ENCODE measurements around the gene SLAMF7. TPM values are rescaled to one million over a fixed set of nuclear protein-coding genes. Genes with fewer than 3 reads are reported as not detected.

SLAMF7 gene
- total and polyA plus RNA-seq, 2 donors (not counting 1 experiment from before 2014, with no cell fraction given), result 13.1 to 52.6 TPM

DNA sequence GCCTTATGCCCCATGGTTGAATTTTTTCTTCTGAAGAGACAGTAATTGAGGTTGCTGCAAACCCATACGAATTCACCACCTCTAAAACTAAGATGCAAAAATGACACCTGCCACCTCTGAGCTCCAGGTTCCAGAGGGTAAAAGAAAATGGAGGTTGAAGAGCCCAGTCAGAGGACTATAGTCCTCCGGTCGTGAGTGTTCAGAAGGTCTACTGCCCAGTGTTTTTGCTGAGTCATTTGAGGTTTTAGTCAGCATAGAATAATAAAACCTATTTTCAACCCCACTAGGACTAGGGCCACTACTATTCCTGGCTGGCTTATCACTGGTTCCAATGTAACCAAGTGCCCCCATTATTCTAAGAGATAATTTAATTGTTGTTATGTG is 12.9 kb upstream of the SLAMF7 start:
- Histone ChIP-seq H3K79me2 (ENCODE audit: control insufficient read depth, insufficient read depth, low read length) (no peaks in the 10 kb centered on the region), H3K27ac (ENCODE audit: low read length in 2 of 2) (no peak overlapping the region), H3K4me3 (ENCODE audit: control extremely low read depth in 1 of 5, extremely low read depth in 1 of 5, insufficient read depth in 1 of 5, low read depth in 2 of 5, low read length in 4 of 5) (no peak overlapping the region), H3K4me1 (ENCODE audit: control insufficient read depth in 2 of 2, insufficient read depth in 2 of 2, low read length in 2 of 2) (peaks cover 8 to 12% of the 10 kb centered on the region in 2 donors), H3K4me2 (replicated peaks; ENCODE audit: low read depth, low read length, poor library complexity, severe bottlenecking) (no peak overlapping the region), H4K20me1 (ENCODE audit: control insufficient read depth, insufficient read depth, low read length, poor library complexity, severe bottlenecking) (no peaks in the 10 kb centered on the region), H3K36me3 (replicated peaks in 1 of 2; ENCODE audit: control extremely low read depth in 1 of 2, control insufficient read depth in 1 of 2, extremely low read depth in 1 of 2, insufficient read depth in 2 of 2, low read length in 1 of 2) (no peaks in the 10 kb centered on the region), H3K9me3 (ENCODE audit: control extremely low read depth in 1 of 3, control insufficient read depth in 2 of 3, insufficient read depth in 1 of 3, low read length in 2 of 3) (no peaks in the 10 kb centered on the region), H3K9ac (ENCODE audit: low read length) (no peak overlapping the region), H3K27me3 (replicated peaks in 1 of 4; ENCODE audit: control extremely low read depth in 1 of 4, control insufficient read depth in 3 of 4, insufficient read depth in 4 of 4, low read length in 3 of 4) (no peaks in the 10 kb centered on the region), H2AFZ (ENCODE audit: insufficient read depth, low read depth, low read length, poor library complexity, severe bottlenecking) (no peak overlapping the region)
- no CpG with 5 or more reads among the region's 3 CpGs for WGBS (ENCODE audit: insufficient coverage)
- CTCF ChIA-PET, result interaction anchor here (0.7 to 13.0 kb wide), 27 partner anchors 11 to 371 kb away, joined by 3 to 279 read pairs (median 12); partner anchors contain the start of genes CD48, ITLN2, LY9 and SLAMF1
- Mint-ChIP-seq H3K27ac (no peak overlapping the region), H3K4me1 (peaks cover 10% of the 10 kb centered on the region), H3K4me3 (no peak overlapping the region), H3K9me3 (ENCODE audit: insufficient read depth) (no peaks in the 10 kb centered on the region), H3K27me3 (no peaks in the 10 kb centered on the region)
- ATAC-seq (ENCODE audit: low read depth) (no peak), DNase-seq (no peak)
- TF ChIP-seq, protein P1, sequence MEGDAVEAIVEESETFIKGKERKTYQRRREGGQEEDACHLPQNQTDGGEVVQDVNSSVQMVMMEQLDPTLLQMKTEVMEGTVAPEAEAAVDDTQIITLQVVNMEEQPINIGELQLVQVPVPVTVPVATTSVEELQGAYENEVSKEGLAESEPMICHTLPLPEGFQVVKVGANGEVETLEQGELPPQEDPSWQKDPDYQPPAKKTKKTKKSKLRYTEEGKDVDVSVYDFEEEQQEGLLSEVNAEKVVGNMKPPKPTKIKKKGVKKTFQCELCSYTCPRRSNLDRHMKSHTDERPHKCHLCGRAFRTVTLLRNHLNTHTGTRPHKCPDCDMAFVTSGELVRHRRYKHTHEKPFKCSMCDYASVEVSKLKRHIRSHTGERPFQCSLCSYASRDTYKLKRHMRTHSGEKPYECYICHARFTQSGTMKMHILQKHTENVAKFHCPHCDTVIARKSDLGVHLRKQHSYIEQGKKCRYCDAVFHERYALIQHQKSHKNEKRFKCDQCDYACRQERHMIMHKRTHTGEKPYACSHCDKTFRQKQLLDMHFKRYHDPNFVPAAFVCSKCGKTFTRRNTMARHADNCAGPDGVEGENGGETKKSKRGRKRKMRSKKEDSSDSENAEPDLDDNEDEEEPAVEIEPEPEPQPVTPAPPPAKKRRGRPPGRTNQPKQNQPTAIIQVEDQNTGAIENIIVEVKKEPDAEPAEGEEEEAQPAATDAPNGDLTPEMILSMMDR (IDR thresholded peaks at IDR 0.05), result no peak
- TF ChIP-seq EZH2 (IDR thresholded peaks at IDR 0.05; ENCODE audit: borderline replicate concordance, insufficient read depth, low read depth, low read length, poor library complexity, severe bottlenecking), result no peak
- POLR2A ChIA-PET, result no interaction called here
- intact Hi-C loops (cut with micrococcal nuclease), result loop anchor here (1.0 to 2.0 kb wide), 3 partner anchors 13 to 264 kb away; no protein-coding TSS in a partner anchor

DNA sequence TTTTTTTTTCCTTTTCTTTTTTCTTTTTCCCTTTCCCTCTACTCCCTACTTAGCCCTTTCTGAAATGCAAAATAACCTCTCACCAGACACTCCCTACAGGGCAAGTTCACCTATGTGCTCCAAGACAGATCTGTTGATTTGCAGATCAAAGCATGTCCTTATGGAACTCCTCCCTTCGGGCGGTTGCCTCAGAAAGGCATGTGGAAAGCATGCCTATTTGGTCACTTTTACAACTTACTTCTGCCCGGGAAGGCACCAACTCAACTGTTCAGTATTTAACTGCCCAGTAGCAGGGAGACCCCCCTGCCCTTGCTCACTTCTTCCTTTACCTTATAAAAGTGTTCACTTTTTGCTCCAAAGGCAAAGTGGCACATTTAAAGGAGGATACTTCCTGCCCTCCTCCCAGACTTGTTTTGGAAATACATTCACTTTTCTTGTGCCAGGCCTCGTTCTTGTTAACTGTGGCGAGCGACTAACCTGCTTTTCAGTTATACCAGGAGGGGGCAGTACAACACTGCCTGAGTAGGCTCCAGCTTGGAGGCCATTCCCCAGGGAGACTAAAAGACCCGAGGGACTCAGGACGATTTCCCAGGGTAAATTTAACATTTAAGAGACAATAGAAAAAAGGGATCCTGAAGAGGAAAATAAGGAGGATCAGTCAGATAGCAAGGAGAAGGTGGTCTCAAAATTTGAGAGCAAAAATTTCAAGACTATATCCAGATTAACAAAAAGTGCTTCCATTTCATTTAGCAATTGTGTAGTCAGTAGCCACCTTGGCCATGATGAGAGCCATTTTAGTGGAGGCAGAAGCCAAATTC is 12.3 kb upstream of the SLAMF7 start:
- peak; percentile 88 for DNase-seq
- Mint-ChIP-seq H3K27me3 (no peaks in the 10 kb centered on the region), H3K27ac (no peak overlapping the region), H3K9me3 (ENCODE audit: insufficient read depth) (no peaks in the 10 kb centered on the region), H3K4me1 (peaks cover 10% of the 10 kb centered on the region), H3K4me3 (no peak overlapping the region)
- CTCF ChIA-PET, result interaction anchor here (0.5 to 13.0 kb wide), 37 partner anchors 8 to 412 kb away, joined by 3 to 279 read pairs (median 5); partner anchors contain the start of genes CD48, ITLN2, LY9 and SLAMF1
- H3K4me3 ChIP-seq (ENCODE audit: control extremely low read depth in 1 of 5, extremely low read depth in 1 of 5, insufficient read depth in 1 of 5, low read depth in 2 of 5, low read length in 4 of 5), result peak overlapping the region in 1 of 5 experiments; percentile 17
- POLR2A ChIA-PET, result no interaction called here
- peak; percentile 93 for ATAC-seq (ENCODE audit: low read depth)
- no peaks in the 10 kb centered on the region for H3K79me2 ChIP-seq (ENCODE audit: control insufficient read depth, insufficient read depth, low read length)
- no peaks in the 10 kb centered on the region for H4K20me1 ChIP-seq (ENCODE audit: control insufficient read depth, insufficient read depth, low read length, poor library complexity, severe bottlenecking)
- peak overlapping the region; percentile 60 for H2AFZ ChIP-seq (ENCODE audit: insufficient read depth, low read depth, low read length, poor library complexity, severe bottlenecking)
- WGBS (ENCODE audit: insufficient coverage), result 20% methylated on average over 6 of the region's 8 CpGs
- TF ChIP-seq, protein P1 (IDR thresholded peaks at IDR 0.05), result peak; percentile 99
- TF ChIP-seq EZH2 (IDR thresholded peaks at IDR 0.05; ENCODE audit: borderline replicate concordance, insufficient read depth, low read depth, low read length, poor library complexity, severe bottlenecking), result no peak
- H3K27ac ChIP-seq (ENCODE audit: low read length in 2 of 2), result no peak overlapping the region
- intact Hi-C loops (cut with micrococcal nuclease), result loop anchor here (1.0 to 2.0 kb wide), 7 partner anchors 14 to 264 kb away; no protein-coding TSS in a partner anchor
- peak overlapping the region; percentile 38 for H3K4me2 ChIP-seq (replicated peaks; ENCODE audit: low read depth, low read length, poor library complexity, severe bottlenecking)
- H3K9me3 ChIP-seq (ENCODE audit: control extremely low read depth in 1 of 3, control insufficient read depth in 2 of 3, insufficient read depth in 1 of 3, low read length in 2 of 3), result no peaks in the 10 kb centered on the region
- H3K27me3 ChIP-seq (replicated peaks in 1 of 4; ENCODE audit: control extremely low read depth in 1 of 4, control insufficient read depth in 3 of 4, insufficient read depth in 4 of 4, low read length in 3 of 4), result no peaks in the 10 kb centered on the region
- peaks cover 8 to 12% of the 10 kb centered on the region in 2 donors for H3K4me1 ChIP-seq (ENCODE audit: control insufficient read depth in 2 of 2, insufficient read depth in 2 of 2, low read length in 2 of 2)
- peak overlapping the region; percentile 8 for H3K9ac ChIP-seq (ENCODE audit: low read length)
- H3K36me3 ChIP-seq (replicated peaks in 1 of 2; ENCODE audit: control extremely low read depth in 1 of 2, control insufficient read depth in 1 of 2, extremely low read depth in 1 of 2, insufficient read depth in 2 of 2, low read length in 1 of 2), result no peaks in the 10 kb centered on the region

Data from B cell (primary cell).